Hematopoietic multipotent progenitor cell treated with erythropoietin and hydrocortisone succinate and interleukin-3 and kit ligand, for 15 days (in vitro differentiated cells): ENCODE results near the gene GATA6.
"Not testable (repeated sequence)": the region's sequence is repeated elsewhere in the genome, so short reads cannot be mapped to it uniquely, and the experiment has no call there.

ENCODE experiments used
- DNase-seq: peaks from one replicate; pipeline ENCODE4 v3.0.0-alpha.2; 2015; ENCODE audit warnings: low spot score

GATA6 gene

DNA sequence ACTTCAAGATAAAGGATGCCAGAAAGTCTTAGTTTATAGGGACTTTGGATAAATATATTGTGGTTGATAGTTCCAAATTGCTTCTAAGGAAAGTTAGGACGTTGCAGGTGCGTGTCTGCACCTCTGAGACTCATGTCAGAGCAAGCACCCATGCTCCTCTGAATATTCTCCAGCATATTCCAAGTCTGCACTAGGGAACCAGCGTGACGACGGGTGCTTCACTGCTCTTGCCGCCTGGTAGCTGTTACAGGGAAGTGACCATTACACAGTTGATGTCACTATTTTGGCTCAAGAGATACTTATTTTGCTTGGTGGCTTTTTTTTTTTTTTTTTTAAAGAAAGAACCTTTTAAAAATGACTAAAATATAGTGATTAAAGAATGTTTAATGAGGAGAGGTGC is 35.6 kb downstream of the GATA6 start:
- DNase-seq, result no peak

DNA sequence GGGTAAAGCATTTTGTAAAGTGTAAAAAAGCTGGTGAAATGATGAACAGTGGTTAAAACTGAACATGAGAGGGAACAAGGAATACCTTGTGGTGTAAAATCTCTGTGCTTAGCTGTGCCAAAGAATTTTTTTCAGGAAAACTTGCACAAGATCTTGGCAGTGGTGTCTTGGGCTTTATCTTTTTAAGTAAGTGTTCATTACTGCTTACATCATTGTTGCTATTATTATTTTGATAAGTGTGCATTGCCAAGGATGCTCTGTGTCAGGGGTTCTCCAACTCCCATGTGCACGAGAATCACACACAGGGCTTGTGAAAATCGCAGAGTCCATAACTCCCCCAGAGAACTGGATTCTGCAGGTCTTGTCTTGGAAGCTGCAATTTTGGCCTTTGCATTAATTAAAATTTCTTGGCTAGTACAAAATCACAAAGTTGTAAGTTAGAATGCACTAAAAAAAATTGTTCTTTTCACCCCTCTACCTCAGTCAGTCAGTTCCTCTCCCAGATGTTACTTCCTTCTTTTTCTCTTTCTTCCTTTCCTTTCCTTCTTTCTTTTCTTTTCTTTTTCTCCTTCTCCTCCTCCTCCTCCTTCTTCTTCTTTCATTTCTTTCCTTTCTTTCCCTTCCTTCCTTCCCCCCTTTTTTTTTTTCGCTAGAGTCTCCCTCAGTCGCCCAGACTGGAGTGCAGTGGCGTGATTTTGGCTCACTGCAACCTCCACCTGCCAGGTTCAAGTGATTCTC is 37.8 kb downstream of the GATA6 start:
- DNase-seq, result no peak

DNA sequence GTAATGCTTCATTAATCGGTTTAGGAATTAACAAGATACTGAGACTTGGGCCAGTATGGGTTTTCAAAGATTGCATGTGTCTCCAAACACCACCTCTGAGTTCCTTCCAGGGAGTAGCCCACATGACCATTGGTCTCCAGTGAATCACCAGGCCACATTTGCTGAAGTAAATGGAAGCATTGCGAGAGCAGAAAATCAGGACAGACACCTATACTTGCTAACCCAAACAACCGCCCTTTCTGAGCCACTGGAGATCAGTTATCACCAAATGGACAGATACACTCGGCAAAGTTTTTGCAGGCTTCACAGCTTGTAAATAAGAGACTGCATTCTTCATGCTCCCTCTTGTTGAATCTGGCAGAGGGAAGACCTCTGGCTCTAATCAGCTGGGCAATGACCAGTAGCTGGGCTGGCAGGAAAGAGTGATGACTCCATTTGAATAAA is 40.9 kb downstream of the GATA6 start:
- DNase-seq, result no peak

- no peak for DNase-seq
Observed at GRCh38 chr18:22211657-22212056, 42.3 kb downstream of the GATA6 start.

DNA sequence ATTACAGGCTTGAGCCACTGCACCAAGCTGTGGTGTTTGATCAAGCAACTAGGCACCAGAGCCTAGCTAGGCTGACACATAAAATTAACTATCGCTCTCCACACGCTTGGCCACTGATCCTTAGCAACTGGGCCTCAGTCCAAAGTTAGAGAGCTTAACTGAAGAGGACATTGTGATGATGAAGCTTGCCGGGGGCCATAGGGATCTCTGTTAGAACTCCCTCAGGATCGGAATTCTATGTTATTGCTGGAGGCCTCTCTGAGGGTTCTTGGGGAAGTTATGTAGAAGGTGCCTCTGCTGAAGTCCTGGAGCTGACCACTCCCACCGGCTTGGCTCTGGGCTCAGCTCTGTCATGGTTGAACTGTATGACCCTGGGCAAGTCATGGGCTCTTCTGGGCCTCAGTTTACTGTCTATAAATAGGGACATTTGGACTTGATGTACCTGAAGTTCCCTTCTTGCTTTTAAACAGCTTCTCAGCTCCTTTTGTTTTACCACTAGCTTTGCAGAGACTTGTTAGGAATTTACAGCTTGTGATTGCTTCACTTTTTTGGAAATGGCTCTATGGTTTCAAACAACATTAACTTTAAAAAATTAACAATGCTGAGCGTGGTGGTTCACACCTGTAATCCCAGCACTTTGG is 44.1 kb downstream of the GATA6 start:
- no peak for DNase-seq

GRCh38 chr18:22214731-22215528 is 45.5 kb downstream of the GATA6 start:
- DNase-seq, result no peak

GRCh38 chr18:22218835-22219234 is 49.4 kb downstream of the GATA6 start:
- DNase-seq, result no peak

DNA sequence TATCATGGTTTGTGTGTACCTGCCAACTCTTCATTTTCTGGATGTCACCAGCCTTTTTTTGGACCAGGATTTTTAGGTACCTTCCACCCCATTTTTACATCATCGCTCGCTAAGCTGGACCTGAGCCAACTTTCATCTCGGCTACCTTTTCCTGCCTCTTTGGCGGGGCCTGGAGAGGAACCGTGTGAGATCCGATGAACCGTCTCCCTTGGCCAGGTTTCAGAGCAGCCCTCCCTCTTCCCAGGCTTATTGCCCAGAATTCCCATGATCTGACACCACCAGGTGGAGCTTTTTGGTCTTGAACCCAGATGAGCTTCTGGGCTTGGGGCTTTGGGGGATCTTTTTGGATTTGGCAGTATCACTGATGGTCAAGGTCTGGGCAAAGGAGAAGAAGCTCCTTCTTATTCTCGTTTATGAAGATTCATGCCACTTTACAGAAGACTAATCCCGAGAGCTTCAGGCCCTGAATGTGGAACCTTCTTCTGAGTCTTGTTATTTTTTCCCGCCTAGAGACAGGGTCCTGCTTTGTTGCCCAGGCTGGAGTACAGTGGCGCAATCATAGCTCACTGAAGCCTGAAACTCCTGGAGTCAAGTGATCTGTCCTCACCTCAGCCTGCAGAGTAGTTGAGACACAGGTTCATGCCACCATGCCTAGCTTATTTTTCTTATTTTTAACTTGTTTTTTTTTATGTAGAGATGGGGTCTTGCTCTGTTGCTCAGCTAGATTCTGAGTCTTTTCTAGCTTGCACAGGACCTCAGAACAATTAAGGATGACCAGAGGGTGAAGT is 50.4 kb downstream of the GATA6 start:
- no peak for DNase-seq

- not testable (repeated sequence) for DNase-seq
Observed at GRCh38 chr18:22220585-22220984, 51.2 kb downstream of the GATA6 start.

DNA sequence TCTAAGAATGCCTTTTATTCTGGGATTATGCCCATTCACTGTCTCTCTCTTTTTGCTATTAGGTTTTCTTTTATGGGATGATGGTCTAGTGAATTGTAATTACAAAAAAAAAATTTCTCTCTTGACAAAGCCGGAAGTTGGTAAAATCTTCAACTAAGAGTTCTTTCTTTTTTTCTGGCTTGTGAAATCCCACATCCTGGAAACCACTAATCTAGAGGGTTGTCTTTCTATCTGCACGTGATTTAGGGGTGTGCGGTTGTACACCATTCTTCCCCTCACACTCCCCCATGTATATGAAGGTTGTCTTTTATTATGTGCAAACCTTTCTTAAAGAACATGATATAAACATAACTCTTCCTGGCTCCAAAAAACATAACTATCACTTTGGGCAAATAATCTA is 52.0 kb downstream of the GATA6 start:
- DNase-seq, result no peak

- DNase-seq, result no peak
Observed at GRCh38 chr18:22223254-22223964, 54.0 kb downstream of the GATA6 start.

DNA sequence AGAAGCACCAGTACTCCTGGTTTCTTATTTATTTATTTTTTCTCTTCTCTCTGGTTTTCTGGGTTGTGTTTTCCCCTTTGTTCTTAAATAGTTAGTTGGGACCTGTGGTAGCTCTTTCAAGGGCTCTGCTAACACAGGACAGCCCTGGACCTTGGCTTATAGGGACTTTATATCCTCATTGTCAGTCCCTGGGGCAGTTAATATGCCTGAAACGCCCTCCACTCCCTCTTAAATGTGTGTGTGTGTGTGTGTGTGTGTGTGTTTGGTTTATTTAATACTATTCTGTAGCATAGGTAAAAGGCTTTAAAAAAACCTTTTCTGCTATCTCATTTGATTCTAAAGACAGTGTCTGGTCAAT is 54.6 kb downstream of the GATA6 start:
- no peak for DNase-seq

DNA sequence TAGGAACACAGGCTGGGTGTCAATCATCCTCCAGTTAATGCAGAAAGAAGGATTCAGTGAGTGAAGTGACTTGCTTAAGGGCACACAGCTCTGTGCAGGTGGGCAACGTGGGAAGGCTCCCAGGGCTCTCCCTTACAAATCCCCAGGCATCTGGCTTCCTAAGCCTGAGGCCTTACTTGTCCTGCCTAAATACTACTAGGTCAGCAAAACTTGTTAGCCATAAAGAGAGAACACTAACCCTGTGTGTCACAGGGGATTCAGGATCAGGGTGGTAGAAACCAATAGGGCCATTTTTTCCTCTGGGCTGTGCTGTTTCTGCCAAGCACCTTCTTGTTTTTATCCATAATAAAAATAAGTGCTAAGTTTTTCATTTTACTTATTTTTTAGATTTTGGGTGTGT is 55.0 kb downstream of the GATA6 start:
- DNase-seq, result no peak

- DNase-seq, result no peak
Observed at GRCh38 chr18:22226801-22227200, 57.4 kb downstream of the GATA6 start.

GRCh38 chr18:22228976-22229375 is 59.6 kb downstream of the GATA6 start:
- DNase-seq, result no peak

DNA sequence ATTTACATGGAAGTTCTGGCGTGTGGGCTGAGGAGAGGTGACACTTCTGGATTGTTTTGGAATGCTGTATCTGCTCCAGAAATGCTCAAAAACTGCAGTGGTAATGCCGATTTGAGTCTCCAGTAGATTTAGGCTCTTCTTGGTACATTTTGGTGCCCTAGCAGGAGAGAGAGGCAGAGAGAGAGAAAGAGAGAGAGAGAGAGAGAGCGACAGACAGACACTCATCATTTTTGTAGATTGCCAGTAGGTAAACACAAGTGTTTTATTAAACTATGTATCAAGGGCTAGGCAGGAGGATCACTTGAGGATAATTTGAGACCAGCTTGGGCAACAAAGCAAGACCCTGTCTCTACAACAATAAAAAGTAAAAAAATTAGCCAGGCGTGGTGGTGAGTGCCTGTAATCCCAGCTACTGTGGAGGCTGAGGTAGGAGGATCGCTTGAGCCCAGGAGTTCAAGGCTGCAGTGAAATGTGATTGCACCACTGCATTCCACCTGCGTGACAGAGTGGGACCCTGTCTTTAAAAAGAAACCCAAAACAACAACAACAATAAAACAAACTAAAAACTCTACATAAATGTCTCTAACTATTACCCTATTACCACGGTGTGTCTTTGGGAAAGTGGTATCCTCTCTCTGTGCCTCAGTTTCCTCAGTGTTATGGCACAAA is 60.2 kb downstream of the GATA6 start:
- DNase-seq, result no peak

DNA sequence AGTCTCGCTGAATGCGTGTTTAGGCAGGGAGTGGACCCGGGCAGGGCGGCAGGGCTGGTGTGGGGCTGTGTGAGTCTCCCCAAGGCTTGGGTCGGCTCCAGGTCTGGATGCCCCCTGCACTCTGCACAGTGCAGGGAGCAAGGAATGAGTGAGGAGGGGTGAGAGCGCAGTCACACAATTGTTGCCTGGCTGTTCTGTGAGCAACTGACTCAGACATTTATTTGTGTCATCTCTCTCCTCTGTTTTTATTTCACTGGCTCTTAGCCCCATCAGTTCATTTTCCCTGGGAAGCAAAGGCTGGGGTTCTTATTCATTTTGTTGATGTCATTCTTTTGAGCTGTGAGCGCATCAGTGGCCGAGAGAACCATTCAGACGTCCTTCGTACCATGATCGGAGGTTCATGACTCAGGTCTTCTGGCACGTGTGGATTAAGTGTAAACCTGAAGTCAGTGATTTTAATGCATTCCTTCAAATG is 61.1 kb downstream of the GATA6 start:
- no peak for DNase-seq

- DNase-seq, result no peak
Observed at GRCh38 chr18:22233266-22233665, 63.9 kb downstream of the GATA6 start.

- no peak for DNase-seq
Observed at GRCh38 chr18:22238036-22238435, 68.6 kb downstream of the GATA6 start.

DNA sequence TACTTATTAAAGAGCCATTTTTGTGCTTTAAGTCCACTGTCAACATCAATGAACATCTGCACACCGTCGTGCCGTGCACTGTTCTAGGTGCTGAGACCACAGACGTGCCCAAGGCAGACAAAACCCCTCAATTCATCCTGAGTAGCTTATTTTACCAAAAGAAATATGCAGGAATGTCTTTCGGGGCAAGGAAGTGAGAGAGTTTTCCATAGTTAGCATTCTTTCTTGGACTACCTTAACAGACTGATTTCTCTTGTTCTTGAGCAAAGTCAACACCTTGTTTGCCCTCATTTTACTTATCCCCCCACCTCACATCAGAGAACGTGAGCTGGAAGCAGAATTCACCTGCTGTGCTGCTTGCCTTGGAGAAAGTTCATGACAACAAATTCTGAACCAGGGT is 69.3 kb downstream of the GATA6 start:
- no peak for DNase-seq

GRCh38 chr18:22241921-22242361 is 72.6 kb downstream of the GATA6 start:
- DNase-seq, result no peak
